ENCODE measurements around the gene NACC2.

GRCh38 chr9:136011376-136011702 is 83.8 kb downstream of the NACC2 start:
- TF ChIP-seq, protein P1, sequence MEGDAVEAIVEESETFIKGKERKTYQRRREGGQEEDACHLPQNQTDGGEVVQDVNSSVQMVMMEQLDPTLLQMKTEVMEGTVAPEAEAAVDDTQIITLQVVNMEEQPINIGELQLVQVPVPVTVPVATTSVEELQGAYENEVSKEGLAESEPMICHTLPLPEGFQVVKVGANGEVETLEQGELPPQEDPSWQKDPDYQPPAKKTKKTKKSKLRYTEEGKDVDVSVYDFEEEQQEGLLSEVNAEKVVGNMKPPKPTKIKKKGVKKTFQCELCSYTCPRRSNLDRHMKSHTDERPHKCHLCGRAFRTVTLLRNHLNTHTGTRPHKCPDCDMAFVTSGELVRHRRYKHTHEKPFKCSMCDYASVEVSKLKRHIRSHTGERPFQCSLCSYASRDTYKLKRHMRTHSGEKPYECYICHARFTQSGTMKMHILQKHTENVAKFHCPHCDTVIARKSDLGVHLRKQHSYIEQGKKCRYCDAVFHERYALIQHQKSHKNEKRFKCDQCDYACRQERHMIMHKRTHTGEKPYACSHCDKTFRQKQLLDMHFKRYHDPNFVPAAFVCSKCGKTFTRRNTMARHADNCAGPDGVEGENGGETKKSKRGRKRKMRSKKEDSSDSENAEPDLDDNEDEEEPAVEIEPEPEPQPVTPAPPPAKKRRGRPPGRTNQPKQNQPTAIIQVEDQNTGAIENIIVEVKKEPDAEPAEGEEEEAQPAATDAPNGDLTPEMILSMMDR (IDR thresholded peaks at IDR 0.05; ENCODE audit: poor library complexity) = no peak
- TF ChIP-seq EZH2 (IDR thresholded peaks at IDR 0.05; ENCODE audit: borderline replicate concordance) (no peak), EZH2phosphoT487 (IDR thresholded peaks at IDR 0.05; ENCODE audit: low read depth, severe bottlenecking, unreplicated experiment) (no peak)

Data from hepatocyte (in vitro differentiated cells).